RKO (cell line): ENCODE results near the gene LSM11.

ENCODE experiments used
- DNase-seq: peaks from one replicate; pipeline ENCODE4 v3.0.0-alpha.2; 2016; ENCODE audit warnings: low spot score

LSM11 gene

DNA sequence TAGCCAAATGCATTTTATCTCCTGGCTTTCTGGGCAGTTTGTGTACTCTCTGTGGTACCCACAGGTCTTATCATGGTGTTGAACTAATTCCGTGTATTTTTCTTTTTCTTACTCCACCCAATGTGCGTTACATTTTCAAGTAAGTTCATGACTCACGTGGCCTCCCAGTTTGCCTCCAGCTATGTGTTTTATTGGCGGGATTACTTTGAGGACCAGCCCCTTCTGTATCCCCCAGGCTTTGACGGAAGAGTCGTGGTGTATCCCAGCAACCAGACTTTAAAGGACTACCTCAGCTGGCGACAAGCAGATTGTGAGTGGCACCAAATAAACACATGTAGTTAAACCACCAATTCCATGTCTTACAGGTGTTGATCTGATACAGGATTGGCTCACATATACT, 9.1 kb upstream of the LSM11 start:
- DNase-seq: no peak

DNA sequence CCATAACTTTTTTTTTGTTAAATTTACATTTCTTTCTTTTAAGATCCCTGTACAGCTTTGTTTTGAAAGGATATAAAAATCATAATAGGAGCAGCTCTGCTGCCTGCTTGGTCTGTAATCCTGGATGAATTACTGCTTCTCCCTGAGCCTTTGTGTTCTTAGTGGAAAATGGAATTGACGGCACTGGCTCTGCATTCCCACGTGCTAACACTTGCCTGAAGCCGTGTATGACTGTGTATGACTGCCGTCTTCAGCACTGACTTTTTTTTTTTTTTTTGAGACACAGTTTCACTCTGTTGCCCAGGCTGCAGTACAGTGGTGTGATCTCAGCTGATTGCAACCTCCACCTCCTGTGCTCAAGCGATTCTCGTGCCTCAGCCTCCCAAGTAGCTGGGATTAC, 7.5 kb upstream of the LSM11 start:
- no peak for DNase-seq

DNA sequence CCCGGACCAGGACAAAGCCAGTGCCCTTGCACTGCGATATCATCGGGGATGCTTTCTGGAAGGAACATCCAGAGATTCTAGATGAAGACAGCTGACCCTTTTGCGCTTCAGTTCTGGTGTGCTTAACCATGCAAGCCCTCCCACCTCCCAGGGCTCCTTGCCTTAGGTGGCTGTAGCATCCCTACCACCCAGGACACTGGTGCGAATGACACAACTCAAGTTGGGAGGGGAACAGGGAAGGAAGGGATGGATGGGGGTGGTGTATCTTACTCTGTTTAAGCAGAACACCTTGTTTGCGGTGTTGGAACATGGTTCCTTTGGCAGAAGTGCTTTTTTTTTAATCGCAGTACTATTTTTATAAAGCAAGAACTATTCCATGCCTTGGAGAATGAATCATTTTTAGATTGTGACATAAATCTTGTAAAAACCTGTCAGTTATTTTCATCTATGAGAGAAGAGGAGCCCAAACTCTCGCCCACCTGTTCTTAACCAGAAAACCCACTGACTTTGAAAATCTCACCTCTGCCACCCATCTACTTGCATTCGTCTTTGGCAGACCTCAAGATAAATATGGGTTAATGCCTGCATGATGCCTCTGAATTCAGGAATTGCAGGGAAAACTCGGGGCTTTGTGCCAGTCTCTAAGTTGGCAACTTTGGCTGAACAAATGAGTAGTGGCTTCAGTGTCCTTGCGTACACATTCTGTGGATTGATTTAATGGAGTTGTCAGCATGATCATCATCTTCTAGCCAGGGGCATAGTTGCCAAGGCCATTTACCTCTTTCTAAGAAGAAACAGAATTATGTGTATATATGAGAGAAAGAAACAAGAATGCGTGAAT, 3.9 kb upstream of the LSM11 start:
- no peak for DNase-seq

DNA sequence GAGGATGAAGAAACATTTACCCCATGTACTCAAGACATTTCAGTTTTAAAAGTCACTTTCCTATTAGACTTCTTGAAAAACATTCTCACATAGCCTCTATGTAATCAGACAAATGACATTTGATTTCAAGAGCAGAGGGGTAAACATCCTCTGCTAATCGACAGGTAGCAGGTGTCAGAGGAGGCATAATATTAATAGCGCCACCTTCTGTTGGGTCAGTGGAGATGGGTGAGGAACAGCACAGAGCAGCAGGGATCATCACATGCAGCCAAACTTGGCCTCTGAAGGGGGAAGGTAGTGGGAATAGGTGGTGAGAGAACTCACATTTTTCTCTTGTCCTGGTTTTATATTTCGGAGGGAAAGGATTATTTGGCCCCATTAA, 3.3 kb upstream of the LSM11 start:
- peak; percentile 8 for DNase-seq

DNA sequence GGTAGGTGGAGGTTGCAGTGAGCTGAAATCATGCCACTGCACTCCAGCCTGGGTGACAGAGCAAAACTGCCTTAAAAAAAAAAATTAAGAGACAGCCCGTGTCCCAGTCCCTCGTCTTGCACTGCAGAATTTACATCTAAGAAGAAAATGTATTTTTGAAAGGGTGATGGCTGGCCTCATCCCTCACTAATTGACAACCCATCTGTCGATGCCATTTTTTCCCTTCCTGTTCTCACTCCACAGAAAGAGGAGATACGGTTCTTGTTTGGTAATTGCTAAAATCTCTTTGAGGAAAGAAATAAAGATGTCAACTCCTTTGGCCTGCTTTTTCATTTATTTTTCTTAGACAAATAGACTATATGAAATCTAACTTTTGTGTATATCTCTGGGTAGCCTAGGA, 2.4 kb upstream of the LSM11 start:
- DNase-seq: no peak

DNA sequence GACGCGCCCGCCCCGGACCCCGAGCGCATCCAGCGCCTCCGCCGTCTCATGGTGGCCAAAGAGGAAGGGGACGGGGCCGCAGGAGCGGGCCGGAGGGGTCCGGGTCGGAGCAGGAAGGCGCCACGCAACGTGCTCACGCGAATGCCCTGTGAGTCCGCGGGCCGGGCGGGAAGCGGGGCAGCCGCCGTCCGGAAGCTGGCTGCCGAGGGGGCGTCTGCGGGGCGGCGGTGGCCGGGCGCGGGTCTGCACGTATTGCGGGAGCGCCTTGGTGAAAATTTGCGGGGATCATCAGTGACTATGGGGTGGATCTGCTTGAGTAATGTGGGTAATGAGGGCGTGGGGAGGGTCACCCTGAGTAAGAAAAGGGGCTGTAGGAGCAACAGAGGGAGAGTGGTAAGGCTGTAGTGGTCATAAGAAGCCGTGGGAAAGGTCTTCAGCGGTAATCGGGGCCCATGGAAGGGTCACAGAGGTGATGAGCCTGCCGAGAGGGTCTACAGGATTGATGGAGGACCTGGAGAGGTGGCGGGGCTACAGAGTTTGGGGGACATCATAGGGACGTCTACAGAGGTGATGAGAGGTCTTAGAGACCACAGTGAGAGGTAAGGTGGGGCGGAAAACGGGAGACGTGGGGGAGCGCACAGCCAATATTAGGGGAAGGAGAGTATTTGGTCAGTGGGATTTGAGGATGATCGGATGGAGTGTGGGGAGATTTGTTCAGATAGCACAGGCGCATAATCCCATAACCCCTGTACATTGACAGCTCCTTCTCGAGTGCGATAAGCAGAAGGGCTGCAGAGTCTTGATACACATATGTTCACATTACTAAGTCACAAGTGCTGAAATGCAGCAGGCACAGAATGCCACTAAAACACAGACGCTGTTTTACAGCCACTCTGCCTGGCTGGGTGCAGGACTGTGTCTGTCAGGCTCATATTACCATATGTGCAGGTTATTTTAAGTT, 819 bp downstream of the LSM11 start:
- DNase-seq: peak; percentile 41

DNA sequence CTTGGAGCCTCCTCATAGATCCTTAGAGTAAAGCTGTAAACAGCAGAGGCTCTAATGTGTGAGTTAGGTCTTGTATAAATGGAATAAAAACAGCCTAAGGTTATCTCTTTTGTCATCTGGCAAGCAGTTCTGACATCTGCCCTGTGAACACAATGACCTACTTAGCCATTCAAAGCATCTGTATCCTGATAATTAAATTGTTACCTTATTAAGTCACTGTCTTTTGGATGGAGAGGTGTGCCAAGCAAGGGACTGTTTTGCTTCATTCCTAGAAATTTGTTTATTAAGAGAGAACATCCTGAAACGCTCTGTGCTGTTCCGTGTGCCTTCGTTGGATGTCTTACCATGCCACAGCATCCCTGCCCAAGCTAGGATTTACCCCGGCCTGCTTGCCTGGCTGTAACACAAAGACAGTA, 1.5 kb downstream of the LSM11 start:
- DNase-seq: no peak

DNA sequence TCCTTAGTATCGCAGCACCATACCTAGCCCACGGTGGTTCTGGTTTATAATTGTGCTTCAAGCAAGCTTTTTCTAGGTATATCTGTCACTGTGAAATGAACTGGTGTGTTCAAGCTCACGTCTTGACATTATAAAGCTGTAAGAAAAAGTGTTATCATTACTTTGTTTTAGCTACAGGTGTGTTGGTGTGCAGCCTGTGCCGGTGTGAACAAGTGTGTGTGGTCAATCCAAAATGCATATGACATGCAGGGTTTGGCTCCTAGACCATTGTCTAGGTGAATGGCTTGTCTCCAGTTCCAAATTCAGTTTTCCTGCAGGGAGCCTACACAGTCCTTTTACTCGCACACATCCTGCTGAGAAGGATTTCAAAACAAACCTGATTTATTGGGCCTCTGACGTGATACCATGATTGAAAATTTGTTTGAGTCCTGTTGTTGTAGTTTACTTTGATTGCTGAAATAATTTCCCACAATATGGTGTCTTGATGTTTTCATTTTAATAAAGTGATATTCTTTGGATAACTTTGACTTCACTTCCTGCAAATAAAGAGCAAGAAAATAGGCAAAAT, 3.7 kb downstream of the LSM11 start:
- DNase-seq: no peak

DNA sequence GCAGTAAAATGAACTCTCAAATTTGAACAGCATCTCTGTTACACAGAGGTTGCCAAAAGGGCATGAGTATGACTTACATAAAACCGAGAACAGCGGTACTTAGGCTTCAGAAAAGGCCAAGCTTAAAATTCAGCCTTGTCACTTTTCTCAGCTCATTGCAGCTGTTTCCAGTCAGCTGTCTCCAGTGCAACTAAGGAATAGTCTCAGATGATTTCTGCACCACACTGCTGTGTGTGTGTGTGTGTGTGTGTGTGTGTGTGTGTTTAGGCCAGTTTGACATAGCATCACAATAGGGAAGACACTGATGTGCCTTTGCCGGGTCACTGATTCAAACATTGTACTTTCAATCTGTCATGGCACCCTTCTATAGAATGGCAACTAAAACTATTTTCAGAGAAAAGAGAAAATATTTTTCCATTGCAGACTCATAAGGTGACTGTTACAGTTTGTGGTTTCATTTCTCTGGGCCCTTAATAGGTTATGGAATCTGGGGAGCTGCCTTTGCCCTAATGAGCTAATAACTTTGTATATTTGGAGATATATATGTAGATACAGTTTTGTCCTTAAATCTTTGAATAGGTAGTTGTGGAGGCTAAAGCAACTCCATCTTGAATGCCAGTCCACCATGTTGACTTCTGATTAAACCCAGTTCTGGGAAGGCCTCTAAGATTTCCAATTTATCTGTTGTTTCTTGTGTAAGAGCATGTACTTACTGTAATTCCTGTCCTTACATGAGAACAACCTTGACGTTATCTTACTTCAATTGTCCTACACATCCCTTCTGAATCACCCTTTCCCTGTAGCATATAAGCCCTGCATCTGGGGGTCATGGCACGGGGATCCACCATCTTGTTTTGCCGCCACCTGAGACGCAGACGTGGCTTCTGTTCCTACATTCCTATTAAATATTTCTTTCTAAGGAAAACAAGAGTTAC, 4.5 kb downstream of the LSM11 start:
- DNase-seq: no peak

DNA sequence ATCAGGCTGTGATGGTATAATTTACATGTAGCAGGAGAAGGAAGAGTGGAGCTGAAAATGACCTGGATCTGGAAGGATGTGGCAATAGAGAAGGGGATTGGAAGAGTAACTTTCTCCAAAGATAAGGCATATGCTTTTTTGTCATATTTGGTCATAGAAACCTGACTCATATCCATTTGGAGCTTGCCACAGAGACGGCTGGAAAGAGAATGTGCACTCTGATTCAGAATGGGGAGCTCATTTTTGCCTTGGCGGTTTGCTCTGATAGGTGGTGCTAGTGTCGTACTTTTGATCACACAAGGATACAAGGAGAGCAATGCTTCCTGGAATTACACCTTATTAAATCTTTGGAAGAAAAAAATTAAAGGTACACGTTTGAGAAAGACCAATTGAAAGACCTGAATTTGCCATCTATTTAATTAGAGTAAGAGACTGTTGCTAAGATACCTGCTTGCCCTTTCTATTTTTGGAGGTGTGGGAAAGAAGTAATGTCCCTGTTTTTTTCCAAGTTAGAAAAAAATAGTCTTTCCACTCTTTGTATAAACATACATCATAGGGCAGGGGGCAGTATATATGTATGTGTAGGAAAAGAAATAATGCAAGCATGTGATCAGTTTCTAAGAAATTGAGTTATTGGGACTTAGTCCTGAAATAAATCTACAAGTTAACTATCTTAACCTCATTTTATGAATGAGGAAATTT, 5.4 kb downstream of the LSM11 start:
- peak; percentile 84 for DNase-seq

DNA sequence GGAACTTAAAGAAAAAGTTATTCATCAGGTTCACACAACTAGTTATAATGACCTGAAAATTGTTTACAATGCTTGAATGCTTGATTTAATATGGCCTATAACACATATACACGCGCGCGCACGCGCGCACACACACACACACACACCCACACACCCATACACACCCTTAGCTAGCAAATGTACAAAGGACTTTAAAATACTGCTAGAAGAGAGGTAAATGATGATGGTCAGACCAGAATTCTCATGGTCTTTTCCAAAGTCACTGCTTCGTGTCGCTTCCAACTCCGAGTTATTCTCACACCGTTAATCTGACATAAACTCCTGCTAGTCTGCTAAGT, 5.9 kb downstream of the LSM11 start:
- no peak for DNase-seq

DNA sequence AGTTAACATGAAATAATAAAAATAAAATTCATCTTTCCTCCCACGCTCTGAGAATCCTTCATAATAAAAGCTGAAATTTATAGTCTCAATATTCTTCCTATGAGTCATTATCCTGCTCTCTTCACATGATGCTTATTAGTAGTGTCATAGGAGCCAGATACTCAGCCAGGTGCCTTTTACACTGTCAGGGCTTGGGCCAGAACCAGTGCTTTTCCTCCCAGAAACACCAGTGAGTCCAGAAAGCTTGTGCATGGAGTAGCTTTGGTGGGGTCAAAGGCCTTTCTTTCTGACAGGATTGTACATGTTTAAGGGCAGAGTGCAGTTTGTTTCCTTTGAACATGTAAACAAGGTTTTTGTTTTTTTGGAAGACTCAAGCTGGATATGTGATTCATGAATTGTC, 6.8 kb downstream of the LSM11 start:
- DNase-seq: peak; percentile 43

DNA sequence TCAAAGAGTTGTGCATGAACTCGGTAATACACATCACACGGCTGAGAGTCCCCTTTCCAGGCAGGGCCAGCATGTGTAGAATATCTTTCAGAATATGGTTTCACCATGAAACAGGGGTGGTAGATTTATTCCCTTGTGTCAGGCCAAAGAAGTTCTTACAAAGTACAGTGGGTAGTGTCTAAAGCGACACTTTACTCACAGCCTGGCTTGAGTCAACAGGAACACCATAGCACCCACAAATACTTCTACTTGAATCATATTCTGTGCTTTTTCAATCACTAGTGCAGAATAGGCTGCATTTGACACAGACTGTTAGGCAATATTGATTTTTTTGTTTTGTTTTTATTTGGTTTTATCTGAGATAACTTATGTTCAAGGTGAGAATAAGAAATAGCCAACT, 12.6 kb downstream of the LSM11 start:
- DNase-seq: no peak

DNA sequence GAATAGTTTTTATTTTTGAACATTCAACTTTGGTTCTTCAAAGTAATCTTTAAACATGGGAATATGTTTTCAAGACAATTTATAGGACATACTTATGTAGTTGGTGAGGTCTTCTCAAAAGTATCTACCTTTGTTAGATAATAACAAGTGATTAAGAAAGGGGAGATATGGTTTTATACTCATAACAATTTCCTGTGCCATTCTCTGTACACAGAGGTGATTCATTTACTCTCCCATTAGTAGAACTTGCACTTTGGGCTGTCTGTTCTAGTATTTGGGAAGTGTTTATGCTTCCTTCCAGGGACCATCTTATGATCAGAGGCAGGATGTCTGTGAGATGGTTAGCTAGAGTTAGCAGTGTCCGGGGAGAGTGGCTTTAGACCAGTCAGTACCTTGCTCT, 15.2 kb downstream of the LSM11 start:
- DNase-seq: no peak

DNA sequence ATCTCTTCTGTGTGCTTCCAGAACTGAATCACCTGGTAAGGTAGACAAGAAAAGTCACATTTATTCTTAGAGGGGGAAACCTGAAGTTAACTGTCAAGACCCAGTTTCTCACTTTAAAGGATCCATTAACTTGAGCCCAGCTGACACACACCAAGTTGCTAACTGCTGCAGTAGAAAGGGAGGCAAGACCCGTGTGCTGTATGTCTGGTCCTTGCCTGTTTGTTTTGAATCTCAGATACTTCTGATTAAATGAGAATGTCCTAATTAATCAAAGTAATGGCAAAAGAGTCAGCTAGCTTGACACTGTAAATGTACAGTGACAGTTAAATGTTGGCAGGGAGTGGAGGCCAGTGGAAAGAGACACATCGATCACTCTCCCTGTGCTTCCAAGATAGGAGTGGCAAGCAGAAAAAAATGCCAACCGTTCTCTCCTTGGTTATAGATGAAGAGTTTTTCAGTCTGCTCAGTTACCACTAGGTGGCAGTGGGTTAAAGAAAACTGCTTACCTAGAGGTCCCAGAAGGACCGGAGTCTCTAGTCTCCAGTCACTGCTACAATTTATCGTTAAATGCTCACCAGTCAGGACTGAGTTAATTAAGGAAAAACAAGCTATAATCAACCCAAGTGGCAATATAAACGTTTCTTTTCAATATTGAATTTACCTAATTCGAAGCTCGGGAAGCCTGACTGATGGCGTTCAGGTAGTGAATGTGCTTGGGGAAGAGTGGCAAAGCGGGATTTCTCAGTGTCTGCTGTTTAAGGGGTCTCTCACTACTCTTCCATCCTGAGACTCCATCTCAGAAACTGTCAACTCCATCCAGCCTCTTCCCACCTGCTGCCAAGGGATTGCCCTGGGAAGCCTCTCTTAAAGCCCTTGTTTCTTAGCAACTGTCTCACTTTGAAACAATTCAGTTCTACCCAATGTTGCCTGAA, 18.4 kb downstream of the LSM11 start:
- peak; percentile 78 for DNase-seq

DNA sequence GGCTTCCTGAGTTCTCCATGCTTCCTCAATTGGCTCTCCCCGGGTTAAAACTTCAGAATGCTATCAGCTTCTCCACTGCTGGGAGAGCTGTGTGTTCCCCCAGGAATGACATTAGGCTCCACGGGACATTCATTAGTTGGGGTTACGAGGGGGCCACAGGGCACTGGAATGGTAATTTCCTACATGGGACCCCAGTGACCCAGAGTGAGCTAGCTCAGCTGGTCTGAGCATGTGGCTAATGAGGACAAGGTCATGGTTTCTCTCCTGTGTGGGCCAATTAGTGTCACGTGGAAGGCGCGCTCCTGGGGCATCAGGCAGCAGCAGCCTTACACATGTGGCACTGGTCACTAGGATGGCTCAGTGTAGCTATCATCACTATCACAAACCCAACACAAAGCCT, 21.0 kb downstream of the LSM11 start:
- no peak for DNase-seq

DNA sequence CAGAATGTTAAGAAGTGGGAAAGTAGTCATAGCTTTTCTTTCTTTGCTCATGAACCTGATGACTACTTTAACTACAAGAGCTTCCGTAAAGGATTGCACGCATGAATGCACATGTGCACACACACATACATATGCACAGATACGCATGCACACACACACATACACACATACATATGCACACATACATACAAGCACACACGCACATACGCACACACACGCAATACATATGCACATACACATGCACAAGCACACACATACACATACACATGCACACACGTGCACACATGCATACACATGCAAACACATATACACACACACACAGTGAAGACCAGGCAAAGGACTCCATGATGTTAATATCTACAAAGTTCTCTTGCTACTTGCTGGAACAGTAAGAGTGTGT, 22.9 kb downstream of the LSM11 start:
- DNase-seq: no peak

DNA sequence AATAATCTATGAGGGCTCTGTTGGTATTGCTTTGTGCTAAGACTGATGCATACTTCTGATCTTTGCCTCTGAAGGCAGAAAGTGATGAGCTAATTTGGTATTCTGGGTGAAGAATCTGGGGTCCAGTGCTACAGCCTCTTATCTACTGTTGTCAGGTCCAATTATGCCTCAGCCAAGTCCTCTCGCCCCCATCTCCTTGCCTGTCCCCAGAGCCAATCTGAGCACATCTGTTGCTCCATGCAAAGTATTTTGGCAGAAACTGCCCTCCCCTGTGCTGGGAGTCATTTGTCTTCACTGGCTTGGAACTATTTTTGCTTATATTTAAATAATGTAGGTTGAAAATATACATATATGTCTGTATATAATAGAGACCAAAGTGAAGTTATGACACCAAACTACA, 23.4 kb downstream of the LSM11 start:
- DNase-seq: no peak

DNA sequence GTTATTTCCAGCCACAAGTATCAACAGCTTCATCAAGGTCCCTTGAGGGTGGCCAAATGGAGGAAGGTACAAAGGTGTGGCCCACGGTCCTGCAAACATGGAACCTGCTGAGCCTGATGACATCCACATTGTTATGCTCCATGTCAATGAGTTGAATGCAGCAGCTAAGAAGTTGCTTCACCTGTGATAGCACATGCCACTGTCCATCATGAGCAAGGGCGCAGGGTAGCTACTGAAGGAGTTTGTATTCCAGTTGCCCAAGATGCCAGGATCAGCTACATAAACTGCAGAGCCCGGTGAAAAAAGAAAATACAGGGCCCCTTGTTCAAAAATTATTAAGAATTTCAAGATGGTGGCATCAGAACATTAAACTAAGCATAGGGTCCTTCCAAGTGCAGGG, 24.2 kb downstream of the LSM11 start:
- no peak for DNase-seq

DNA sequence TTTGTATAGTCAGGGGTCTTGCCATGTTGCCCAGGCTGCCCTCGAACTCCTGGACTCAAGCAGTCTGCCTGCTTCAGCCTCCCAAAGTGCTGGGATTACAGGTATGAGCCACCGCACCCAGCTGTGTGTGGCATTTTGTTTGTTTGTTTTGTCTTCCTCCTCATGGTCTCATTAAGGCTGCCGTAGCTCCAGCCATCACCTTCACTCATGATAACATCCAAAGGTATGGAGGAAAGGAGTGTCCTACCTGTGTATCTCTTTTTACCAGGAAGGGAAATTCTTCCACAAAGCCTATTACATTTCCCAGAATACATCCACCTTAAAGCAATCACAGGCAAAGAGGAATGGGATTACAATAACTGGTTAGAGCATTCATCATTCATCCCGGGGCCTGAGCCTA, 27.2 kb downstream of the LSM11 start:
- no peak for DNase-seq
